RWPE2 (cell line): ENCODE data around the gene SLC38A6.

Source experiments
- ATAC-seq: fragments of 200-7000 bp; cut with Tn5 transposase; 3 replicates; pipeline ENCODE4 v1.9.1; 2021; ENCODE audit warnings: low read depth
- DNase-seq: peaks from one replicate; pipeline ENCODE4 v3.0.0-alpha.2; 2020; ENCODE audit warnings: low spot score
- H3K27ac ChIP-seq: fragments of 450-650 bp; 2 replicates; pipeline ENCODE4 v1.5.1; 2017; ENCODE audit warnings: mild to moderate bottlenecking; ENCODE audit not compliant: poor library complexity, severe bottlenecking
- H3K27me3 ChIP-seq: fragments of 250-450 bp; sonication (Bioruptor Pico); 2 replicates; pipeline ENCODE4 v1.5.1; 2021; ENCODE audit warnings: mild to moderate bottlenecking, moderate library complexity; ENCODE audit not compliant: insufficient read depth, poor library complexity, severe bottlenecking
- H3K36me3 ChIP-seq: fragments of 250-450 bp; sonication (Bioruptor Pico); 2 replicates; pipeline ENCODE4 v1.5.1; 2020; ENCODE audit warnings: low read depth, mild to moderate bottlenecking, moderate library complexity
- H3K4me1 ChIP-seq: fragments of 250-450 bp; sonication (Bioruptor Pico); 2 replicates; pipeline ENCODE4 v1.5.1; 2021; ENCODE audit warnings: mild to moderate bottlenecking, moderate library complexity; ENCODE audit not compliant: insufficient read depth, poor library complexity, severe bottlenecking
- H3K4me3 ChIP-seq: fragments of 250-450 bp; sonication (Bioruptor Pico); 2 replicates; pipeline ENCODE4 v1.5.1; 2021; ENCODE audit warnings: mild to moderate bottlenecking, moderate library complexity; ENCODE audit not compliant: severe bottlenecking
- H3K9me3 ChIP-seq: fragments of 250-450 bp; sonication (Bioruptor Pico); 2 replicates; pipeline ENCODE4 v1.5.1; 2021; ENCODE audit warnings: mild to moderate bottlenecking, moderate library complexity; ENCODE audit not compliant: severe bottlenecking
- TF ChIP-seq, protein P1 (sequence below): fragments of 450-650 bp; IDR thresholded peaks from one replicate; pipeline ENCODE4 v1.5.1; 2017; ENCODE audit warnings: mild to moderate bottlenecking, moderate library complexity; ENCODE audit not compliant: poor library complexity, severe bottlenecking

The SLC38A6 gene

DNA sequence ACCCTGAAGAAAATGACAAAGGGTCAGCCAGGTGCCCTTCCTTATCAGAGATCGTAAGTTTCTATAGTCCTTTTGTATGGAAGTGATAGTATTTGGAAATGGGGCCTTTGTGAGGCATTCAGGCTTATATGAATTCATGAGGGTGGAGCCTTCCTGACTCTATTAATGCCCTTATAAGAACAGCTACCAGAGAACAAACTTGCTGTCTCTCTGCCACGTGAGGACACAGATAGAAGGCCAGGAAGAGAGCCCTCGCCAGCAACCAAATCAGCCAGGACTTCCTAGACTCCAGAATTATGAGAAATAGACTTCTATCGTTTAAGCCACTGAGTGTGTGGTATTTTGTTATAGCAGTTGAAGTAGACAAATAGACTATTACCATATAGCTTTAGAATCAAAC lies 36.8 kb upstream of the SLC38A6 start:
- no peaks in the 10 kb centered on the region for H3K9me3 ChIP-seq
- ATAC-seq: no peak
- H3K27ac ChIP-seq: no peak overlapping the region
- H3K4me1 ChIP-seq: no peaks in the 10 kb centered on the region
- H3K27me3 ChIP-seq: no peaks in the 10 kb centered on the region
- no peak overlapping the region for H3K4me3 ChIP-seq
- no peaks in the 10 kb centered on the region for H3K36me3 ChIP-seq
- no peak for DNase-seq
- TF ChIP-seq, protein P1, sequence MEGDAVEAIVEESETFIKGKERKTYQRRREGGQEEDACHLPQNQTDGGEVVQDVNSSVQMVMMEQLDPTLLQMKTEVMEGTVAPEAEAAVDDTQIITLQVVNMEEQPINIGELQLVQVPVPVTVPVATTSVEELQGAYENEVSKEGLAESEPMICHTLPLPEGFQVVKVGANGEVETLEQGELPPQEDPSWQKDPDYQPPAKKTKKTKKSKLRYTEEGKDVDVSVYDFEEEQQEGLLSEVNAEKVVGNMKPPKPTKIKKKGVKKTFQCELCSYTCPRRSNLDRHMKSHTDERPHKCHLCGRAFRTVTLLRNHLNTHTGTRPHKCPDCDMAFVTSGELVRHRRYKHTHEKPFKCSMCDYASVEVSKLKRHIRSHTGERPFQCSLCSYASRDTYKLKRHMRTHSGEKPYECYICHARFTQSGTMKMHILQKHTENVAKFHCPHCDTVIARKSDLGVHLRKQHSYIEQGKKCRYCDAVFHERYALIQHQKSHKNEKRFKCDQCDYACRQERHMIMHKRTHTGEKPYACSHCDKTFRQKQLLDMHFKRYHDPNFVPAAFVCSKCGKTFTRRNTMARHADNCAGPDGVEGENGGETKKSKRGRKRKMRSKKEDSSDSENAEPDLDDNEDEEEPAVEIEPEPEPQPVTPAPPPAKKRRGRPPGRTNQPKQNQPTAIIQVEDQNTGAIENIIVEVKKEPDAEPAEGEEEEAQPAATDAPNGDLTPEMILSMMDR: no peak

GRCh38 chr14:60945984-60946383 lies 35.1 kb upstream of the SLC38A6 start:
- Histone ChIP-seq H3K4me3 (no peak overlapping the region), H3K9me3 (no peaks in the 10 kb centered on the region), H3K4me1 (no peaks in the 10 kb centered on the region), H3K36me3 (no peaks in the 10 kb centered on the region), H3K27me3 (no peaks in the 10 kb centered on the region), H3K27ac (no peak overlapping the region)
- no peak for ATAC-seq
- no peak for DNase-seq
- TF ChIP-seq, protein P1: no peak

- ATAC-seq: no peak
Measured at GRCh38 chr14:60946773-60947172, 34.3 kb upstream of the SLC38A6 start.

DNA sequence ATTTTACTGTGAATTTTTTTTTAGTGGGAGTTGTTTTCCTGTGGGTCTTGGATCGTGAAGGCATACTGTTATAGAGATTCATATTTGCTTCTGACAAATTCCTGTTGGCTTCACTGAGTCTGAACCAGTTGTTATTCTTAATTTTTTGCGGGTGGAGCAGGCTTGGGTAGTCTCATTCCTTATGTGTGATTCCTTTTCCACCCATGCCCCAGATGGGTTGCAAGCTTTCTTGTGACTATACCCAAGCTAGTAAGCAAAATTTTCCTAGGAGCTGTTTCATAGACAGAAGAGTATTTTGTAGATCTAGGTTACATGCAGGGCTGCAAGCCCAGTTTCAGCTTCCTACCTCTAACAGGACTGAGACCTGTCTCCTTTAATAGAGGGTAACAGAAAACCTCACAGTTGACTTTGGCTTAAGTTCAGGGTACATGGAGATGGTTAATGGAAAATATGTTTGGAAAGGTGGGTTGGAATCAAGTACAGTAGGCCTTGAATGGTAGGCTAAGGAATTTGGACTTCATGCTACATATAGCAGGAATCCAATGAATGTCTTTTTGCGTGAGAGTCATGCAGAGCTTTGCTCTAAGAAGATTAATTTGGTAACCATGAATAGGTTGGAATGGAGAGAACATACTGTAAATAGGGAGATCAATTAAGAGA lies 29.1 kb upstream of the SLC38A6 start:
- ATAC-seq: no peak
- TF ChIP-seq, protein P1: no peak
- H3K27ac ChIP-seq: no peak overlapping the region
- DNase-seq: no peak
- H3K9me3 ChIP-seq: peaks cover 5% of the 10 kb centered on the region
- H3K4me1 ChIP-seq: no peaks in the 10 kb centered on the region
- no peak overlapping the region for H3K4me3 ChIP-seq
- no peaks in the 10 kb centered on the region for H3K27me3 ChIP-seq
- no peaks in the 10 kb centered on the region for H3K36me3 ChIP-seq

More at GRCh38 chr14:60946773-60947172, 34.3 kb upstream of the SLC38A6 start:
- Histone ChIP-seq H3K4me1 (no peaks in the 10 kb centered on the region), H3K4me3 (no peak overlapping the region), H3K27me3 (no peaks in the 10 kb centered on the region), H3K9me3 (no peaks in the 10 kb centered on the region), H3K36me3 (no peaks in the 10 kb centered on the region), H3K27ac (no peak overlapping the region)
- no peak for DNase-seq
- TF ChIP-seq, protein P1: no peak

DNA sequence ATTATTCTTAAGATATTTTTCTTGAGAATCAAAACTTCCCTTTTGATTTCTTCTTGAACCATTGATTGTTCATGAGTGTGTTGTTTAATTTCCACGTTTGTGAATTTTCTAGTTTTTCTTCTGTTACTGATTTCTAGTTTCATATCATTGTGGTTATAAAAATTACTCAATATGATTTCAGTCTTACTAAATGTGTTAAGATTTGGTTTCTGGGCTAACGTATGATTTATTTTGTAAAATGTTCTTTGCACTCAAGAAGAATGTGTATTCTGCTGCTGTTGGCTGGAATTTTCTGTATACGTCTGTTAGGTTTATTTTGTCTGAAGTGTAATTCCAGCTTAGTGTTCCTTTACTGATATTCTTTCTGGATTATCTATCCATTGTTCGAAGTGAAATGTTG lies 24.8 kb upstream of the SLC38A6 start:
- Histone ChIP-seq H3K4me1 (no peaks in the 10 kb centered on the region), H3K27ac (no peak overlapping the region), H3K4me3 (no peak overlapping the region), H3K36me3 (0 out of 2 replicates have a peak, but pooled peaks cover 3% of the 10 kb centered on the region), H3K9me3 (peaks cover 7% of the 10 kb centered on the region), H3K27me3 (no peaks in the 10 kb centered on the region)
- DNase-seq (no peak), ATAC-seq (no peak)
- TF ChIP-seq, protein P1: no peak
